Naive thymus-derived CD8-positive, alpha-beta T cell (primary cell): ENCODE measurements around the gene SLC25A51. TPM values are rescaled to one million over a fixed set of nuclear protein-coding genes. Genes with fewer than 3 reads are reported as not detected.
A peak's percentile ranks its signal among the peaks of the same experiment; 100 is the strongest.

Experiments
- ATAC-seq, 2 donors: fragments of 150-1000 bp; cut with Tn5 transposase in 1 of 2; sonication (Bioruptor Pico), chemical (Tn5 transposase) in 1 of 2; 1 replicate in 1 of 2; 2 replicates in 1 of 2; pipeline ENCODE4 v1.10.0; 2021; ENCODE audit warnings: mild to moderate bottlenecking in 2 of 2, moderate library complexity in 2 of 2
- POLR2A ChIA-PET: fragments of 350-600 bp; sonication (Branson Sonifier 250); formaldehyde crosslinking; loops from one replicate; lab custom pipeline; 2021; ENCODE audit warnings: antibody characterized with exemption; lab: Charles Lee
- DNase-seq, 10 donors: peaks; one replicate each; pipeline versions ENCODE4 v3.0.0 to v3.0.0-alpha.2; 2020 to 2022
- H3K27ac Mint-ChIP-seq, 10 donors: one replicate each; pipeline ENCODE4 v1.8.0; 2020 to 2022; ENCODE audit warnings: mild to moderate bottlenecking in 10 of 10, mixed read lengths in 10 of 10, moderate library complexity in 4 of 10, inconsistent platforms in 1 of 10
- H3K27me3 Mint-ChIP-seq, 5 donors: one replicate each; pipeline ENCODE4 v1.8.0; 2021 to 2022; ENCODE audit warnings: mixed read lengths in 5 of 5
- H3K36me3 Mint-ChIP-seq, 3 donors: one replicate each; pipeline ENCODE4 v1.8.0; 2020 to 2022; ENCODE audit warnings: mixed read lengths in 3 of 3, mild to moderate bottlenecking in 2 of 3, inconsistent platforms in 1 of 3
- H3K4me1 Mint-ChIP-seq, 4 donors: one replicate each; pipeline ENCODE4 v1.8.0; 2021 to 2022; ENCODE audit warnings: mixed read lengths in 4 of 4
- H3K4me3 Mint-ChIP-seq, 10 donors: one replicate each; pipeline ENCODE4 v1.8.0; 2020 to 2022; ENCODE audit warnings: mild to moderate bottlenecking in 10 of 10, mixed read lengths in 10 of 10, moderate library complexity in 6 of 10, inconsistent platforms in 1 of 10
- H3K9me3 Mint-ChIP-seq, 9 donors: one replicate each; pipeline ENCODE4 v1.8.0; 2020 to 2022; ENCODE audit warnings: mixed read lengths in 9 of 9, mild to moderate bottlenecking in 3 of 9, inconsistent platforms in 1 of 9, moderate library complexity in 1 of 9
- polyA plus RNA-seq, 3 donors: library from polyadenylated mRNA; unstranded; fragments of 300-500 nt; fragmentation: Illumina TruSeq; gene quantifications; one replicate each; pipeline ENCODE4 v1.2.3, GENCODE V29; 2021
- total RNA-seq, 8 experiments: library from RNA in 2 of 8; stranded (reverse) in 2 of 8; gene quantifications; one replicate each; pipeline ENCODE4 v1.2.3 and lab custom pipeline; 2021 to 2026

SLC25A51 gene
- total and polyA plus RNA-seq, 5 experiments from 2014 or later: 8.9 to 35.1 (median 12.4) TPM

DNA sequence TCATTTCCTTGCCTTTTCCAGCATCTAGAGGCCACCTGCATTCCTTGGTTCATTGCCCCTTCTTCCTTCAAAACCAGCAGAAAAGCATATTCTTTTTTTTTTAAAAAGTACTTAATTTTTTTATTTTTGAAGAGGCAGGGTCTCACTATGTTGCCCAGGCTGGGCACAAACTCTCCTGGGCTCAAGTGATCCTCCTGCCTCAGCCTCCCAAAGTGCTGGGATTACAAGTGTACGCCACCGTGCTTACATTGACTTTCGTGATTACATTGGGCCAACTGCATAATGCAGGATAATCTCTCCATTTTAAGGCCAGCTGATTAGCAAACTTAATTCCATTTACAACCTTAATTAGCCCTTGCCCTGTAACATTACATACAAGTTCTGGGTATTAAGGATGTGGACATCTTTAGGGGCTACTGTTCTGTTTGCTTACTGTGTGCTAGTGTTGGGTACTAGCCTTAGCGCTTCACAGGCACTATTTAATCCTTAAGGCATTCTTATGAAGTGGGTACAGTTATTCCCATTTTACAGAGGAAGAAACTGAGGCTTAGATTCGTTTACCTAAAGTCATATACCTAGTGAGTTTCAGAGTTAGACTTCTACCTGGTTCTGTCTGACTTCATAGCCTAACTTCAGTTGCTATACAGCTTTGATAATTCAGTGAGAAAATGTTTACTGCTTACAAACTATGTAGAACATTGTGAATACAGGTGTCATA is 33.7 kb downstream of the SLC25A51 start:
- no peak for DNase-seq
- no peak overlapping the region for H3K4me3 Mint-ChIP-seq
- H3K9me3 Mint-ChIP-seq: no peaks in the 10 kb centered on the region
- peaks cover 0 to 7% (median 5%) of the 10 kb centered on the region in 3 donors for H3K36me3 Mint-ChIP-seq
- H3K4me1 Mint-ChIP-seq: peaks cover 0 to 2% (median 0%) of the 10 kb centered on the region in 4 donors
- no peak for ATAC-seq
- POLR2A ChIA-PET: no interaction called here
- peak overlapping the region in 1 of 10 donors; percentile 29 for H3K27ac Mint-ChIP-seq
- no peaks in the 10 kb centered on the region for H3K27me3 Mint-ChIP-seq

GRCh38 chr9:37862530-37862929 is 41.4 kb downstream of the SLC25A51 start:
- ATAC-seq (no peak), DNase-seq (no peak)
- Mint-ChIP-seq H3K4me3 (no peak overlapping the region), H3K27ac (no peak overlapping the region), H3K27me3 (no peaks in the 10 kb centered on the region), H3K36me3 (peaks cover 0 to 58% (median 13%) of the 10 kb centered on the region in 3 donors), H3K4me1 (peaks cover 0 to 6% (median 0%) of the 10 kb centered on the region in 4 donors), H3K9me3 (no peaks in the 10 kb centered on the region)
- POLR2A ChIA-PET: interaction anchor here (0.5 kb wide), 1 partner anchor 36 kb away, joined by 3 read pairs; no protein-coding TSS in a partner anchor

GRCh38 chr9:37859043-37859442 is 44.9 kb downstream of the SLC25A51 start:
- Mint-ChIP-seq H3K4me3 (no peak overlapping the region), H3K4me1 (peaks cover 0 to 6% (median 0%) of the 10 kb centered on the region in 4 donors), H3K36me3 (peaks cover 0 to 69% (median 19%) of the 10 kb centered on the region in 3 donors), H3K27me3 (no peaks in the 10 kb centered on the region), H3K27ac (no peak overlapping the region), H3K9me3 (no peaks in the 10 kb centered on the region)
- DNase-seq (no peak), ATAC-seq (no peak)
- POLR2A ChIA-PET: no interaction called here

- ATAC-seq (no peak), DNase-seq (no peak)
- POLR2A ChIA-PET: no interaction called here
- Mint-ChIP-seq H3K9me3 (no peaks in the 10 kb centered on the region), H3K4me1 (peaks cover 0 to 6% (median 0%) of the 10 kb centered on the region in 4 donors), H3K36me3 (peaks cover 0 to 64% (median 18%) of the 10 kb centered on the region in 3 donors), H3K4me3 (no peak overlapping the region), H3K27ac (no peak overlapping the region), H3K27me3 (no peaks in the 10 kb centered on the region)
These were observed 47.4 kb downstream of the SLC25A51 start for GRCh38 chr9:37856551-37856950.

GRCh38 chr9:37852222-37852621 is 51.7 kb downstream of the SLC25A51 start:
- H3K4me3 Mint-ChIP-seq: no peak overlapping the region
- ATAC-seq (no peak), DNase-seq (no peak)
- no peaks in the 10 kb centered on the region for H3K4me1 Mint-ChIP-seq
- H3K27ac Mint-ChIP-seq: peak overlapping the region in 1 of 10 donors; percentile 22
- POLR2A ChIA-PET: no interaction called here
- H3K27me3 Mint-ChIP-seq: no peaks in the 10 kb centered on the region
- no peaks in the 10 kb centered on the region for H3K9me3 Mint-ChIP-seq
- peaks cover 0 to 39% (median 20%) of the 10 kb centered on the region in 3 donors for H3K36me3 Mint-ChIP-seq

GRCh38 chr9:37840560-37841194 is 63.2 kb downstream of the SLC25A51 start:
- Mint-ChIP-seq H3K27me3 (no peaks in the 10 kb centered on the region), H3K4me1 (no peaks in the 10 kb centered on the region), H3K27ac (no peak overlapping the region), H3K4me3 (no peak overlapping the region), H3K9me3 (no peaks in the 10 kb centered on the region), H3K36me3 (peaks cover 0 to 42% (median 0%) of the 10 kb centered on the region in 3 donors)
- DNase-seq (no peak), ATAC-seq (no peak)
- POLR2A ChIA-PET: no interaction called here

DNA sequence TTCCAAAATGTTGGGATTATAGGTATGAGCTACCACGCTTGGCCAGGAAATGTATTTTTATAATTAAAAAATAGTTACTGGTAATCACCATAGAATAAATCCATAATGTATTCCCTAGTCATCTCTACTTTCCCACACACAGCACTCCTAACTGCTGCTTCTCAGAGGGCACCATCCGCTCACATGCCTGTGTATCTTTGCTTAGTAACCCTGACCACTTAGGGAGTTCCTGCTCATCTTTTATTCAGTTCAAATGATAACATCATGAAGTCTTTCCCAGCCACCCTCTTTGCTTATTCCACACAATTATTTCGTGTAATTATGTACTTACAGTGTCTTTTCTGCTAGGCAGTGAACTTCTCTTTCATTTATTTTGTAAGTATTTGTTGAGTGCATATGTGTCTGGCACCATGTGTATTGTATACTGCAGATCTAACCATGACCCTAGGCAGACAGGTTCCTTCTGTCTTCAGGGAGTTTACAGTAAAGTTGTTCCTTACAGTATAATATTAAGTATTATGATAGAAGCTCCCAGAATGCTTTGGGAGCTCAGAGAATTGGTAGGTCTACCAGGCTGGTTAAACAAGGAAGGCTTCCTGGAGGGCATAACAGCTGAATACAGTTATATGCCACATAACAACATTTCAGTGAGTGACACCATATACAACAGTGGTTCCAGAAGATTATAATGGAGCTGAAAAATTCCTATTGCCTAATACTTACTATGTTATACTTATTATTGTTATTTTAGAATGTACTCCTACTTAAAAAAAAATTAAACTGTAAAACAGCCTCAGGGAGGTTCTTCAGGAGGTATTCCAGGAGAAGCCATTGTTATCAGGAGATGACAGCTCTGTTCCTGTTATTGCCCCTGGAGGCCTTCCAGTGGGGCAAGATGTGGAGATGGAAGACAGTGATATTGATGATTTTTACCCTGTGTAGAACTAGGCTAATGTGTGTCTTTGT is 64.1 kb downstream of the SLC25A51 start:
- Mint-ChIP-seq H3K36me3 (peaks cover 0 to 43% (median 0%) of the 10 kb centered on the region in 3 donors), H3K4me1 (no peaks in the 10 kb centered on the region), H3K27me3 (no peaks in the 10 kb centered on the region), H3K27ac (no peak overlapping the region), H3K4me3 (no peak overlapping the region), H3K9me3 (no peaks in the 10 kb centered on the region)
- POLR2A ChIA-PET: no interaction called here
- DNase-seq (no peak), ATAC-seq (no peak)

Other genes with a start within 250 kb of the SLC25A51 start
- 10 to 100 TPM; 29.9 to 30.2 TPM for gene TRMT10B, start 150.3 kb downstream of the SLC25A51 start, total RNA-seq
- 10 to 100 TPM; 14.7 to 20.8 (median 16.2) TPM for gene TRMT10B, start 150.3 kb downstream of the SLC25A51 start, polyA plus RNA-seq
- gene EXOSC3, start 119.1 kb downstream of the SLC25A51 start, total RNA-seq: 10 to 100 TPM; 68.9 to 79.0 TPM
- gene EXOSC3, start 119.1 kb downstream of the SLC25A51 start, polyA plus RNA-seq: 10 to 100 TPM; 16.4 to 36.0 (median 24.9) TPM
- gene DCAF10, start 103.3 kb downstream of the SLC25A51 start, total RNA-seq: 10 to 100 TPM; 23.6 to 25.2 TPM
- 10 to 100 TPM; 27.3 to 35.0 (median 28.5) TPM for gene DCAF10, start 103.3 kb downstream of the SLC25A51 start, polyA plus RNA-seq
- 1 to 10 TPM in 1 of 2 experiments, under 1 TPM in 1; 0.91 to 1.2 TPM for gene SHB, start 165.1 kb upstream of the SLC25A51 start, total RNA-seq
- gene SHB, start 165.1 kb upstream of the SLC25A51 start, polyA plus RNA-seq: under 1 TPM; 0.20 to 0.54 (median 0.29) TPM